Fibroblast of lung (primary cell): ENCODE data around the gene GRAMD4.

Experiments
- CTCF ChIP-seq, 2 donors: IDR thresholded peaks in 1 of 2; conservative IDR thresholded peaks in 1 of 2; 1 replicate in 1 of 2; 2 replicates in 1 of 2; pipeline ENCODE4 v1.5.1; 2011 to 2012; ENCODE audit warnings: low read length in 2 of 2, control low read depth in 1 of 2, inconsistent platforms in 1 of 2, low read depth in 1 of 2, mild to moderate bottlenecking in 1 of 2
- EZH2 ChIP-seq: IDR thresholded peaks from 2 replicates; pipeline ENCODE4 v1.5.1; 2012; ENCODE audit warnings: low read length, control low read depth, mild to moderate bottlenecking; ENCODE audit errors: missing control alignments

- TF ChIP-seq EZH2 (no peak), CTCF (conservative IDR thresholded peaks at IDR 0.05 in 1 of 2, IDR thresholded peaks at IDR 0.05 in 1 of 2; ENCODE audit: low read depth in 1 of 2, low read length in 2 of 2) (no peak)
These were observed 87.8 kb downstream of the GRAMD4 start for GRCh38 chr22:46707827-46708570.
